GM23338 (cell line): ENCODE data around the gene C11orf71.

Experiments
- CTCF ChIP-seq, 2 experiments: fragments of 200-600 bp in 1 of 2; sonication (generic) in 1 of 2; conservative IDR thresholded peaks; 2 replicates each; pipeline versions ENCODE4 v1.5.1 to v1.6.1; 2016 to 2017; ENCODE audit warnings: antibody characterized with exemption in 2 of 2, low read depth in 2 of 2, mild to moderate bottlenecking in 2 of 2, moderate library complexity in 1 of 2
- EZH2 ChIP-seq: fragments of 200-600 bp; sonication (generic); IDR thresholded peaks from one replicate; pipeline ENCODE4 v1.8.0; 2017; ENCODE audit warnings: antibody characterized with exemption, mild to moderate bottlenecking, low read depth; ENCODE audit not compliant: unreplicated experiment
- EZH2phosphoT487 ChIP-seq: fragments of 200-600 bp; sonication (generic); IDR thresholded peaks from one replicate; pipeline ENCODE4 v1.8.1; 2018; ENCODE audit warnings: antibody characterized with exemption; ENCODE audit not compliant: unreplicated experiment
- NANOG ChIP-seq: IDR thresholded peaks from 2 replicates; pipeline ENCODE4 v1.6.1; 2016; ENCODE audit warnings: antibody characterized with exemption, borderline replicate concordance
- POLR2AphosphoS5 ChIP-seq: IDR thresholded peaks from 2 replicates; pipeline ENCODE4 v1.6.1; 2016; ENCODE audit warnings: antibody characterized with exemption, low read depth
- ZNF462 ChIP-seq: fragments of 250-450 bp; sonication (Bioruptor Pico); IDR thresholded peaks from 2 replicates; pipeline ENCODE4 v1.5.0; 2020; ENCODE audit warnings: mild to moderate bottlenecking, moderate library complexity
- TF ChIP-seq, protein P1 (sequence below): IDR thresholded peaks from one replicate; pipeline ENCODE4 v1.6.1; 2018; ENCODE audit warnings: antibody characterized with exemption; ENCODE audit not compliant: unreplicated experiment

GRCh38 chr11:114359342-114359741 lies 41.0 kb downstream of the C11orf71 start:
- TF ChIP-seq CTCF (conservative IDR thresholded peaks at IDR 0.05; ENCODE audit: low read depth in 2 of 2) (no peak), NANOG (no peak), EZH2 (no peak), POLR2AphosphoS5 (no peak), ZNF462 (CRISPR knock-in tag) (no peak), EZH2phosphoT487 (no peak)
- TF ChIP-seq, protein P1, sequence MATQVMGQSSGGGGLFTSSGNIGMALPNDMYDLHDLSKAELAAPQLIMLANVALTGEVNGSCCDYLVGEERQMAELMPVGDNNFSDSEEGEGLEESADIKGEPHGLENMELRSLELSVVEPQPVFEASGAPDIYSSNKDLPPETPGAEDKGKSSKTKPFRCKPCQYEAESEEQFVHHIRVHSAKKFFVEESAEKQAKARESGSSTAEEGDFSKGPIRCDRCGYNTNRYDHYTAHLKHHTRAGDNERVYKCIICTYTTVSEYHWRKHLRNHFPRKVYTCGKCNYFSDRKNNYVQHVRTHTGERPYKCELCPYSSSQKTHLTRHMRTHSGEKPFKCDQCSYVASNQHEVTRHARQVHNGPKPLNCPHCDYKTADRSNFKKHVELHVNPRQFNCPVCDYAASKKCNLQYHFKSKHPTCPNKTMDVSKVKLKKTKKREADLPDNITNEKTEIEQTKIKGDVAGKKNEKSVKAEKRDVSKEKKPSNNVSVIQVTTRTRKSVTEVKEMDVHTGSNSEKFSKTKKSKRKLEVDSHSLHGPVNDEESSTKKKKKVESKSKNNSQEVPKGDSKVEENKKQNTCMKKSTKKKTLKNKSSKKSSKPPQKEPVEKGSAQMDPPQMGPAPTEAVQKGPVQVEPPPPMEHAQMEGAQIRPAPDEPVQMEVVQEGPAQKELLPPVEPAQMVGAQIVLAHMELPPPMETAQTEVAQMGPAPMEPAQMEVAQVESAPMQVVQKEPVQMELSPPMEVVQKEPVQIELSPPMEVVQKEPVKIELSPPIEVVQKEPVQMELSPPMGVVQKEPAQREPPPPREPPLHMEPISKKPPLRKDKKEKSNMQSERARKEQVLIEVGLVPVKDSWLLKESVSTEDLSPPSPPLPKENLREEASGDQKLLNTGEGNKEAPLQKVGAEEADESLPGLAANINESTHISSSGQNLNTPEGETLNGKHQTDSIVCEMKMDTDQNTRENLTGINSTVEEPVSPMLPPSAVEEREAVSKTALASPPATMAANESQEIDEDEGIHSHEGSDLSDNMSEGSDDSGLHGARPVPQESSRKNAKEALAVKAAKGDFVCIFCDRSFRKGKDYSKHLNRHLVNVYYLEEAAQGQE, result no peak
